ENCODE data around the gene PEX26. TPM values are rescaled to one million over a fixed set of nuclear protein-coding genes. Genes with fewer than 3 reads are reported as not detected.

The PEX26 gene
- 34.3 and 45.3 TPM in 2 replicates for total RNA-seq

GRCh38 chr22:18077639-18078328 lies at the start of gene PEX26:
PEX26 (plus strand) TSS chr22:18077990; CDS start chr22:18078377, 387 bp downstream.

GRCh38 chr22:18110194-18110953 lies 32.6 kb downstream of the PEX26 start, which contains the start of gene TUBA8:
TUBA8 (plus strand) TSS chr22:18110809; CDS start chr22:18110866, 57 bp downstream.

Small RNA genes within 50 kb of the gene (small RNA-seq; reads per million reads assigned to genes)
- gene AC016027.5: not detected

Other genes with a start within 250 kb of the PEX26 start
- gene MICAL3, start 53.4 kb upstream of the PEX26 start, total RNA-seq: 34.0 and 44.4 TPM in 2 replicates
- 3.9 and 5.7 TPM in 2 replicates for gene TUBA8, start 32.8 kb downstream of the PEX26 start, total RNA-seq
- gene USP18, start 72.2 kb downstream of the PEX26 start, total RNA-seq: 21.8 and 22.9 TPM in 2 replicates

Measured in vein endothelial cell (primary cell).